Neural progenitor cell (in vitro differentiated cells): ENCODE results near the gene ZNF484. TPM values are rescaled to one million over a fixed set of nuclear protein-coding genes. Genes with fewer than 3 reads are reported as not detected.
"Not testable (repeated sequence)": the region's sequence is repeated elsewhere in the genome, so short reads cannot be mapped to it uniquely, and the experiment has no call there.

Experiments used
- DNase-seq: peaks from one replicate; pipeline ENCODE4 v3.0.0-alpha.2; 2016; ENCODE audit warnings: low spot score
- H2AFZ ChIP-seq: fragments of 200-600 bp; sonication (generic); replicated peaks from 2 replicates; pipeline ENCODE4 v1.6.1; 2016; ENCODE audit warnings: antibody characterized with exemption
- H3F3A ChIP-seq: fragments of 200-600 bp; sonication (generic); 2 replicates; pipeline ENCODE4 v1.6.1; 2016; ENCODE audit warnings: antibody characterized with exemption, low read depth
- H3K27ac ChIP-seq: fragments of 200-600 bp; sonication (generic); 2 replicates; pipeline ENCODE4 v1.5.1; 2016; ENCODE audit warnings: mild to moderate bottlenecking
- H3K27me3 ChIP-seq: fragments of 200-600 bp; sonication (generic); 2 replicates; pipeline ENCODE4 v1.6.1; 2016; ENCODE audit warnings: mild to moderate bottlenecking, moderate library complexity
- H3K36me3 ChIP-seq: fragments of 200-600 bp; sonication (generic); 2 replicates; pipeline ENCODE4 v1.5.1; 2016
- H3K4me1 ChIP-seq: fragments of 200-600 bp; sonication (generic); 2 replicates; pipeline ENCODE4 v1.6.1; 2016; ENCODE audit warnings: mixed run types
- H3K4me2 ChIP-seq: fragments of 200-600 bp; sonication (generic); 2 replicates; pipeline ENCODE4 v1.6.1; 2016
- H3K4me3 ChIP-seq: fragments of 200-600 bp; sonication (generic); 2 replicates; pipeline ENCODE4 v1.5.1; 2016
- H3K79me2 ChIP-seq: fragments of 200-600 bp; sonication (generic); 2 replicates; pipeline ENCODE4 v1.6.1; 2016; ENCODE audit warnings: low read depth
- H3K9ac ChIP-seq: fragments of 200-600 bp; sonication (generic); 2 replicates; pipeline ENCODE4 v1.6.1; 2016
- H3K9me3 ChIP-seq: fragments of 200-600 bp; sonication (generic); 2 replicates; pipeline ENCODE4 v1.5.1; 2016; ENCODE audit warnings: low read depth
- H4K20me1 ChIP-seq: fragments of 200-600 bp; sonication (generic); 2 replicates; pipeline ENCODE4 v1.6.1; 2016; ENCODE audit warnings: low read depth
- H3K27ac Mint-ChIP-seq: 3 replicates; pipeline ENCODE4 v1.8.0; 2021; ENCODE audit warnings: mixed read lengths
- H3K27me3 Mint-ChIP-seq: 2 replicates; pipeline ENCODE4 v1.8.0; 2022; ENCODE audit warnings: low read depth, mild to moderate bottlenecking, inconsistent platforms, moderate library complexity, mixed read lengths; ENCODE audit not compliant: insufficient read depth
- H3K36me3 Mint-ChIP-seq: 3 replicates; pipeline ENCODE4 v1.8.0; 2021; ENCODE audit warnings: mixed read lengths
- H3K4me1 Mint-ChIP-seq: 3 replicates; pipeline ENCODE4 v1.8.0; 2021; ENCODE audit warnings: mixed read lengths
- H3K4me3 Mint-ChIP-seq: 3 replicates; pipeline ENCODE4 v1.8.0; 2021; ENCODE audit warnings: mild to moderate bottlenecking, moderate library complexity, mixed read lengths
- H3K9me3 Mint-ChIP-seq: 3 replicates; pipeline ENCODE4 v1.8.0; 2020; ENCODE audit warnings: mixed read lengths
- CTCF ChIP-seq: fragments of 200-600 bp; sonication (generic); IDR thresholded peaks from 2 replicates; pipeline ENCODE4 v1.5.1; 2017; ENCODE audit warnings: antibody characterized with exemption, mild to moderate bottlenecking
- EZH2 ChIP-seq: fragments of 200-600 bp; sonication (generic); IDR thresholded peaks from 2 replicates; pipeline ENCODE4 v1.6.1; 2017; ENCODE audit warnings: antibody characterized with exemption, mild to moderate bottlenecking, moderate library complexity
- EZH2phosphoT487 ChIP-seq: fragments of 200-600 bp; sonication (generic); IDR thresholded peaks from 2 replicates; pipeline ENCODE4 v1.6.1; 2017; ENCODE audit warnings: antibody characterized with exemption
- total RNA-seq: library from RNA; depleted of rRNA; stranded (reverse); fragments of >200 nt; gene quantifications from 2 replicates; pipeline ENCODE4 v1.2.3, GENCODE V29; 2015; ENCODE audit warnings: low replicate concordance

The ZNF484 gene
- total RNA-seq, 1 donor from 2014 or later, result 36.9 TPM

GRCh38 chr9:92882276-92882675, 4.4 kb upstream of the ZNF484 start:
- H4K20me1 ChIP-seq, result no peaks in the 10 kb centered on the region
- peaks cover 8% of the 10 kb centered on the region for H3K27me3 Mint-ChIP-seq
- no peak overlapping the region for H3K4me2 ChIP-seq
- no peak overlapping the region for H3K27ac Mint-ChIP-seq
- no peaks in the 10 kb centered on the region for H3F3A ChIP-seq
- peaks cover 18% of the 10 kb centered on the region for H3K4me1 Mint-ChIP-seq
- no peak overlapping the region for H3K4me3 Mint-ChIP-seq
- peaks cover 3% of the 10 kb centered on the region for H3K79me2 ChIP-seq
- no peak overlapping the region for H3K9ac ChIP-seq
- no peak for TF ChIP-seq EZH2
- TF ChIP-seq CTCF, result no peak
- TF ChIP-seq EZH2phosphoT487, result no peak
- no peak overlapping the region for H3K4me3 ChIP-seq
- no peaks in the 10 kb centered on the region for H3K9me3 Mint-ChIP-seq
- no peak for DNase-seq
- no peaks in the 10 kb centered on the region for H3K27me3 ChIP-seq
- peak overlapping the region; percentile 89 for H2AFZ ChIP-seq
- H3K9me3 ChIP-seq, result no peaks in the 10 kb centered on the region
- no peaks in the 10 kb centered on the region for H3K4me1 ChIP-seq
- H3K36me3 Mint-ChIP-seq, result no peaks in the 10 kb centered on the region
- no peaks in the 10 kb centered on the region for H3K36me3 ChIP-seq
- no peak overlapping the region for H3K27ac ChIP-seq

GRCh38 chr9:92875373-92875772, 2.5 kb downstream of the ZNF484 start:
- Histone ChIP-seq H2AFZ (no peak overlapping the region), H3K9me3 (no peaks in the 10 kb centered on the region), H3F3A (no peaks in the 10 kb centered on the region), H3K79me2 (peaks cover 59% of the 10 kb centered on the region), H3K4me1 (peaks cover 21% of the 10 kb centered on the region), H3K27ac (no peak overlapping the region), H3K36me3 (no peaks in the 10 kb centered on the region), H3K27me3 (no peaks in the 10 kb centered on the region), H3K4me3 (no peak overlapping the region), H3K9ac (no peak overlapping the region), H3K4me2 (peak overlapping the region; percentile 90), H4K20me1 (peaks cover 6% of the 10 kb centered on the region)
- H3K36me3 Mint-ChIP-seq, result peaks cover 18% of the 10 kb centered on the region
- H3K27me3 Mint-ChIP-seq, result no peaks in the 10 kb centered on the region
- DNase-seq, result no peak
- no peaks in the 10 kb centered on the region for H3K9me3 Mint-ChIP-seq
- H3K4me3 Mint-ChIP-seq, result no peak overlapping the region
- H3K4me1 Mint-ChIP-seq, result peaks cover 18% of the 10 kb centered on the region
- no peak overlapping the region for H3K27ac Mint-ChIP-seq
- no peak for TF ChIP-seq CTCF
- TF ChIP-seq EZH2phosphoT487, result no peak
- no peak for TF ChIP-seq EZH2

- H3K4me1 ChIP-seq, result peaks cover 4% of the 10 kb centered on the region
- H3K4me3 Mint-ChIP-seq, result no peak overlapping the region
- H3K9ac ChIP-seq, result no peak overlapping the region
- H3K27ac ChIP-seq, result no peak overlapping the region
- peaks cover 85% of the 10 kb centered on the region for H3K79me2 ChIP-seq
- H4K20me1 ChIP-seq, result peaks cover 26% of the 10 kb centered on the region
- TF ChIP-seq EZH2, result no peak
- TF ChIP-seq CTCF, result no peak
- TF ChIP-seq EZH2phosphoT487, result no peak
- no peaks in the 10 kb centered on the region for H3K9me3 ChIP-seq
- no peak for DNase-seq
- no peaks in the 10 kb centered on the region for H3K27me3 Mint-ChIP-seq
- no peak overlapping the region for H3K4me2 ChIP-seq
- peaks cover 47% of the 10 kb centered on the region for H3K36me3 Mint-ChIP-seq
- no peak overlapping the region for H3K4me3 ChIP-seq
- H3K4me1 Mint-ChIP-seq, result peaks cover 1% of the 10 kb centered on the region
- H3K27me3 ChIP-seq, result no peaks in the 10 kb centered on the region
- no peaks in the 10 kb centered on the region for H3F3A ChIP-seq
- no peak overlapping the region for H2AFZ ChIP-seq
- peaks cover 3% of the 10 kb centered on the region for H3K9me3 Mint-ChIP-seq
- no peak overlapping the region for H3K27ac Mint-ChIP-seq
- no peaks in the 10 kb centered on the region for H3K36me3 ChIP-seq
Observed at GRCh38 chr9:92870289-92870688, 7.5 kb downstream of the ZNF484 start.

- not testable (repeated sequence) for H3K4me2 ChIP-seq, H3K27me3 Mint-ChIP-seq, H3K27me3 ChIP-seq, H3K36me3 ChIP-seq, H3K9ac ChIP-seq, H3K4me3 ChIP-seq, H3K4me1 Mint-ChIP-seq, H3K9me3 ChIP-seq, H2AFZ ChIP-seq, H3K9me3 Mint-ChIP-seq, H3K27ac Mint-ChIP-seq, H3K4me1 ChIP-seq, H3K27ac ChIP-seq, H3F3A ChIP-seq, DNase-seq, H3K4me3 Mint-ChIP-seq
- peaks cover 27% of the 10 kb centered on the region for H4K20me1 ChIP-seq
- peaks cover 77% of the 10 kb centered on the region for H3K79me2 ChIP-seq
- peaks cover 66% of the 10 kb centered on the region for H3K36me3 Mint-ChIP-seq
Observed at GRCh38 chr9:92866600-92866999, 11.2 kb downstream of the ZNF484 start.
